Testis (tissue), 2 donors: ENCODE measurements around the gene PRPF4.

Experiments used
- CTCF ChIP-seq, 3 experiments: fragments of 450-650 bp in 2 of 3; fragments of 200-600 bp in 1 of 3; sonication (generic) in 1 of 3; IDR thresholded peaks; one replicate each; pipeline ENCODE4 v1.5.1; 2016 to 2019; ENCODE audit warnings: antibody characterized with exemption in 3 of 3, mild to moderate bottlenecking in 2 of 3, moderate library complexity in 1 of 3
- POLR2A ChIP-seq: fragments of 450-650 bp; IDR thresholded peaks from one replicate; pipeline ENCODE4 v1.6.1; 2017; ENCODE audit warnings: antibody characterized with exemption, mild to moderate bottlenecking, moderate library complexity

- TF ChIP-seq CTCF (IDR thresholded peaks at IDR 0.05): no peak
- no peak for TF ChIP-seq POLR2A
Measured at GRCh38 chr9:113315231-113315630, 39.8 kb downstream of the PRPF4 start.
